Activated T-cell treated with anti-CD3 and anti-CD28 coated beads, Interleukin-2, amount 50 U/mL, for 4 hours (primary cell): ENCODE results near the gene CHD6. TPM values are rescaled to one million over a fixed set of nuclear protein-coding genes. Genes with fewer than 3 reads are reported as not detected.

Experiments used
- ATAC-seq, 2 donors: fragments of 200-7000 bp; cut with Tn5 transposase; one replicate each; pipeline ENCODE4 v1.10.0; 2021
- DNase-seq: peaks from one replicate; pipeline ENCODE4 v3.0.0-alpha.2; 2020
- H3K27me3 Mint-ChIP-seq: one replicate; pipeline ENCODE4 v1.8.0; 2021; ENCODE audit warnings: low read depth, mixed read lengths
- H3K36me3 Mint-ChIP-seq: one replicate; pipeline ENCODE4 v1.8.0; 2022; ENCODE audit warnings: mixed read lengths; ENCODE audit not compliant: insufficient read depth
- H3K4me1 Mint-ChIP-seq: one replicate; pipeline ENCODE4 v1.8.0; 2021; ENCODE audit warnings: low read depth, mixed read lengths
- H3K4me3 Mint-ChIP-seq: one replicate; pipeline ENCODE4 v1.8.0; 2021; ENCODE audit warnings: mild to moderate bottlenecking, moderate library complexity, mixed read lengths
- H3K9me3 Mint-ChIP-seq: one replicate; pipeline ENCODE4 v1.8.0; 2021; ENCODE audit warnings: mixed read lengths
- total RNA-seq, 3 donors: library from RNA; stranded (reverse); gene quantifications; one replicate each; pipeline ENCODE4 v1.2.1, GENCODE V29; 2021

Gene CHD6, protein sequence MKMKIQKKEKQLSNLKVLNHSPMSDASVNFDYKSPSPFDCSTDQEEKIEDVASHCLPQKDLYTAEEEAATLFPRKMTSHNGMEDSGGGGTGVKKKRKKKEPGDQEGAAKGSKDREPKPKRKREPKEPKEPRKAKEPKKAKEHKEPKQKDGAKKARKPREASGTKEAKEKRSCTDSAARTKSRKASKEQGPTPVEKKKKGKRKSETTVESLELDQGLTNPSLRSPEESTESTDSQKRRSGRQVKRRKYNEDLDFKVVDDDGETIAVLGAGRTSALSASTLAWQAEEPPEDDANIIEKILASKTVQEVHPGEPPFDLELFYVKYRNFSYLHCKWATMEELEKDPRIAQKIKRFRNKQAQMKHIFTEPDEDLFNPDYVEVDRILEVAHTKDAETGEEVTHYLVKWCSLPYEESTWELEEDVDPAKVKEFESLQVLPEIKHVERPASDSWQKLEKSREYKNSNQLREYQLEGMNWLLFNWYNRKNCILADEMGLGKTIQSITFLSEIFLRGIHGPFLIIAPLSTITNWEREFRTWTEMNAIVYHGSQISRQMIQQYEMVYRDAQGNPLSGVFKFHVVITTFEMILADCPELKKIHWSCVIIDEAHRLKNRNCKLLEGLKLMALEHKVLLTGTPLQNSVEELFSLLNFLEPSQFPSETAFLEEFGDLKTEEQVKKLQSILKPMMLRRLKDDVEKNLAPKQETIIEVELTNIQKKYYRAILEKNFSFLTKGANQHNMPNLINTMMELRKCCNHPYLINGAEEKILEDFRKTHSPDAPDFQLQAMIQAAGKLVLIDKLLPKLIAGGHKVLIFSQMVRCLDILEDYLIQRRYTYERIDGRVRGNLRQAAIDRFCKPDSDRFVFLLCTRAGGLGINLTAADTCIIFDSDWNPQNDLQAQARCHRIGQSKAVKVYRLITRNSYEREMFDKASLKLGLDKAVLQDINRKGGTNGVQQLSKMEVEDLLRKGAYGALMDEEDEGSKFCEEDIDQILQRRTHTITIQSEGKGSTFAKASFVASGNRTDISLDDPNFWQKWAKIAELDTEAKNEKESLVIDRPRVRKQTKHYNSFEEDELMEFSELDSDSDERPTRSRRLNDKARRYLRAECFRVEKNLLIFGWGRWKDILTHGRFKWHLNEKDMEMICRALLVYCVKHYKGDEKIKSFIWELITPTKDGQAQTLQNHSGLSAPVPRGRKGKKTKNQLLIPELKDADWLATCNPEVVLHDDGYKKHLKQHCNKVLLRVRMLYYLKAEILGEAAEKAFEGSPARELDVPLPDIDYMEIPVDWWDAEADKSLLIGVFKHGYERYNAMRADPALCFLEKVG (N-terminal part only)
- total RNA-seq = 10 to 100 TPM; 13.7 to 15.8 (median 15.5) TPM

DNA sequence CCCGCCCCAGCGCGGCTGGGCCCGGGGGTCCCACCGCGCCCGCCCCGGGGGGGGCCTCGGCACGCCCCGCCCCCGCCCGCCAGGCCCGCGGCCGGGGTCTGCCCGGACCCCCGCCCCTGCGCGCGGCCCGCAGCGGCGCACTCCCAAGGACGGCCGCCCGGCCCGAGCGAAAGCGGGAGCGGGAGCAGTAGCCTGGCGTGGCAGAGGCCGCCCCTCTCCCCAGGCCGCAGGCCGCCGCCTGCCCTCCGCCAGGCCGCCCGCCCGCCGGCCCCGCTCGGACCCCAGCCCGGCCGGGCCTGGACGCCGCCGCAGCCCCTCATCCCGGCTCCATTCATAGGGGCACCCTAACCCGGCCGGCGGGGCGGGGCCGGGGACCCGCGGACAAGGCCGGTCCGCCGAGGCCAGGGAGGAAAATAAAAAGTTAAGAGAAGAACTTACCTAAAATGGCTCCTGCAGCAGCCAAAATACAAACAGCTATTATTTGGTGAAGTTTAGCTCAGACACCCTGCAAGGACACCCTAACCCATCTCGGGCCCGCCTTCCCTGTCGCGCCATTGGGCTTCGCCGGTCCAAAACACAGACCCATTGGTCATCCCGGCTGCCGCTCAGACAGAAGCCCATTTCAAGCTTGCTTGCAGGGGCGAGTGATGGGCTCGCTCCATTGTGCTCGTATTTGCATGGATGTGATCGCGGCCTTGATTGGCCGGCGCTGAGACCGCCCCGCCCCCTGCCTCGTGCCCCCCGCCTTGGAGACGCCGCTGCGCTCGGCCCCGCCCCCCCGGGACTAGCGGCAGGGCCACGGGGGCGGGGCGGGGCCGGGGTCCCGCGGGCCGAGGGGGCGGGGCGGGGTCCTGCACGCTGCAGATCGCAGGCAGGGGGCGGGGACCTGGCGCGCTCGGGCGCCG lies at the start of gene CHD6:
TSS of gene CHD6 (minus strand) at position 476 of the 905 bp plus-strand sequence. CDS start 67,040 bp downstream, outside the sequence.
- Mint-ChIP-seq H3K36me3 (no peaks in the 10 kb centered on the region), H3K9me3 (no peaks in the 10 kb centered on the region), H3K27me3 (no peaks in the 10 kb centered on the region), H3K4me3 (peak within 1 kb of the TSS; percentile 92), H3K4me1 (peaks cover 45% of the 10 kb centered on the region)
- ATAC-seq (peak; percentile 97 to 98), DNase-seq (peak; percentile 98)

DNA sequence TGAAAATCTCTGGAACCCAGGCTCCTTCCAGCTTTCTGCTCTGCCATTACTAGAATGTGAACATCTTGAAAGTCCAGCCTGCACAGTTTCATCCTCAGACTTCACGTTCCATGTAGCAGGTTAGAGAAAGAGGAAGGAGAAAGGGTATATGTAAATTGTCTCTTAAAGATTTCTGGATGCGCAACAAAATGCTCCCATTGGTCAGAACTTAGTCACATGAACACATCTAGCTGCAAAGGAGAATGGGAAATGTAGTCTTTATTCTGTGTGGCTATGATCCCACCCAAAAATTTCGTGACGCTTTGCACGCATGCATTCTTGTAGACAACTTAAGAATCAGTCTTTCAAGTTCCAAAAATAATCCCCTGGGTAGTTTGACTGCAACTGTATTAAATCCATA lies 46.4 kb upstream of the CHD6 start:
- ATAC-seq (no peak), DNase-seq (no peak)
- Mint-ChIP-seq H3K36me3 (no peaks in the 10 kb centered on the region), H3K9me3 (no peaks in the 10 kb centered on the region), H3K4me3 (no peak overlapping the region), H3K27me3 (peaks cover 21% of the 10 kb centered on the region), H3K4me1 (no peaks in the 10 kb centered on the region)

DNA sequence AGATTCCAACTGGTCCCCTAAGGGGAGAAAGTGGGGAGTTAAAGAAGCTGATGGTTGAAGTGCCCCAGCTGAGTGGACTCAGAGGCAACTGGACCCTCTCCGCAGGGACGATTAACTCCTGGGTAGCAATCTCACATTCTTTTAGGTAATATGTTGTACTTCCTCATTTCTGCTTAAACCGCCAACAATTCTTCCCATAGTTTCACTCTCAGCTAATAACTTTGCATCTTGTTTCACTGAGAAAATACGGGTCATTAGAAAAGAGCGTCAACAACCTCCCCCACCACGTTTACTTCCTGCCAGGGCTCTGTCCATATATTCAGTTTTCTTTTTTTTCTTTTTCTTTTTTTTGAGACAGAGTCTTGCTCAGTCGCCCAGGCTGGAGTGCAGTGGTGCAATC lies 39.5 kb upstream of the CHD6 start:
- no peak overlapping the region for H3K4me3 Mint-ChIP-seq
- H3K9me3 Mint-ChIP-seq = no peaks in the 10 kb centered on the region
- peaks cover 1% of the 10 kb centered on the region for H3K4me1 Mint-ChIP-seq
- no peaks in the 10 kb centered on the region for H3K36me3 Mint-ChIP-seq
- no peak for DNase-seq
- H3K27me3 Mint-ChIP-seq = peaks cover 35% of the 10 kb centered on the region
- ATAC-seq = no peak

DNA sequence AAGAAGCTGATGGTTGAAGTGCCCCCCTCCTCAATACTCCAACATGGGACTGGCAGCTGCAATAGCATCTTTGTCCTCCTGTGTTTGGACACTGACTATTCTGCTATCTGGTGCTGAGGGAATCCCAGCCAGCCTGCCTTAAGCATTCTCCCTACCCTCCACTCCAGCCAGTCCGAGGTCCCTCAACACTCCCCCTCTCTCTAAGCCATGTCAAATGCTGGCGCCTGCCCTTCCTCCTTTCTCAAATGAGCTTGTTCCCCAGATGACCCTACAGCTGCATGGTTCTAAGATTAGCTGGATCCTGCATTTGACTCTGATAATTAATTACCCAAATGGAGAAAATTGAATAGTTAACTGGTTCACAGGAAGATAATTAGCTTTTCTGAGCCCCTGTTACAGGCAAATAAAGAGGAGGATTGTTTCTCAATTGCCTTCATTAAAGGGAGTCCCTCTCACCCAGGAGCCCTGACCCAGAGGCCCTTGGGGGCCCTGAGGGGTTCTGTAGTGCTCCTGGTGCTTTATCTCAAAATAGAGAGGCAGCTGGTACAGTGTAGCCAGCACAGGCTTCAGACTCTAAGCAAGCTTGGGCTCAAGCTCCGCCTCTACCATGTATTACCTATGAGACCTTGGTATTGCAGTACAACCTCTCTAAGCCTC lies 37.9 kb upstream of the CHD6 start:
- Mint-ChIP-seq H3K4me1 (peaks cover 1% of the 10 kb centered on the region), H3K4me3 (no peak overlapping the region), H3K36me3 (no peaks in the 10 kb centered on the region), H3K9me3 (no peaks in the 10 kb centered on the region), H3K27me3 (peaks cover 28% of the 10 kb centered on the region)
- no peak for ATAC-seq
- DNase-seq = no peak

DNA sequence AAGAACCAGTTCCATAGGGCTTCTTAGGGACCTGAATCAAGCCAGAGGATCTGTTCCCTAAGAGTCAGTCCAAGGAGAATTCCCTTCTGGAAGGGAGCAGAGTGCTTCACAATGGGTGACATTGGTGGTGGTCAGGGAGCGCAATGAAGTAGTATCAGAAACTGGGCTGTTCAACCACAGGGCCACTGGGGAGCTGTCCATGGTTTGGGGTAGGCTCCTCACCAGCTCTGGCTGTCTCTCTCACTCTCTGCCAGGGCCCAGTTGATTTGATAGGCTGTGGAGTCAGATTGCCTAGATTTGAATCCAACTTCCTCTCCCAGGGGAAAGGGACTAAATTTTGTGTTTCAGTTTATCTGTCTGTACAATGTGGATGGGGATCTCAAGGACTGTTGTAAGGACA lies 36.7 kb upstream of the CHD6 start:
- DNase-seq (no peak), ATAC-seq (no peak)
- Mint-ChIP-seq H3K27me3 (peaks cover 20% of the 10 kb centered on the region), H3K9me3 (no peaks in the 10 kb centered on the region), H3K36me3 (no peaks in the 10 kb centered on the region), H3K4me1 (peaks cover 1% of the 10 kb centered on the region), H3K4me3 (no peak overlapping the region)

DNA sequence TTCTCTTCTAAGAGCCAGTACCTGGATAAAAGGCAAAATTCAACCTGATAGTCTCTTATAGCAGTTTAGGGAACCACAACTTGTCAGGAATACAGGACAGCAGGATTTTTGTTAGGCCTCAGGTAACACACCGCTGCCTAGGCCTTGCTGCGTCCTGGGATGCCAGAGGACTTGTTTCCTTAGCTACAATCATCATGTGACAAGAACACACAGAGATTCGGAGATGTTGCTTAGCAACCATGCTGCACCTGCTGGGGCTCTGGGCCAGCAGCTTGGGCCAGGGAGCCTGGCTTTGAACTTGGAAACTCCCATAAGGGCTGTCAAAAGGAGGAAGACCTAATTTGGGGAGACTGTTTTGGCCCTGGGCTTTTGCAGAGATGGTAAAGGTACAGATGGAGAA lies 36.1 kb upstream of the CHD6 start:
- ATAC-seq = no peak
- Mint-ChIP-seq H3K4me1 (peaks cover 1% of the 10 kb centered on the region), H3K36me3 (no peaks in the 10 kb centered on the region), H3K4me3 (no peak overlapping the region), H3K9me3 (no peaks in the 10 kb centered on the region), H3K27me3 (peaks cover 15% of the 10 kb centered on the region)
- no peak for DNase-seq

DNA sequence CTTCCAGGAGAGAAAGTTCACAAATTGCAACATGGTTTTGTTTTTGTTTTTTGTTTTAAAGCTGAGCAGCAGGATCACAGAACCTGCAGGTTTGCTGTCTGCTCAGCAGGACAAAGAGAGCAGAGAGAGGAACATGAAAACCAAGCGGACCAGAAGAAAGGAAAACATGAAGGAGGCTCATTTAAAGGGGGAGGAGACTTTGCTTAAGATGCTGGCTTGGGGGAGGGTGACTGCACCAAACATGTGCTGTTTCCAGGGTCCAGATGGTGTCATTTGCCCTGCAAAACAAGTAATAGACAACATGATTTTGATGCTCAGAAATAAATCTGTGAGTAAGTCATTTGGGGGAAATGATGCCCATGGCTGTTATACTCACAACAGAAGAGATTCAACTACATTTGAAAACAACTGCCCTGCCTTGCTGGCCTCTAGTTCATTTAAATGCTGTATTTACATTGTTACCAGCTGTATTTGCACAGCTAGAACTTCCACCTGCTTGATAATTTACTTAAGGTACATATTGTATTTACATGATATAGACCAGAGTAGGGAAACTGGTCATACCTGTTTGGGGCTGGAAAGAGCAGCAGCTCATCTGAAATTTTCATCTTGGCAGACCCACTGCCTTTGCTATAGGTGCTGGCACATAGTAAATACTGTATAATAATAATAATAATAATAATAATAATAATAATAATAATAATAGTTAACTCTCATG lies 32.2 kb upstream of the CHD6 start:
- ATAC-seq = no peak
- H3K27me3 Mint-ChIP-seq = peaks cover 8% of the 10 kb centered on the region
- DNase-seq = no peak
- no peaks in the 10 kb centered on the region for H3K9me3 Mint-ChIP-seq
- H3K4me1 Mint-ChIP-seq = no peaks in the 10 kb centered on the region
- H3K4me3 Mint-ChIP-seq = no peak overlapping the region
- H3K36me3 Mint-ChIP-seq = no peaks in the 10 kb centered on the region

DNA sequence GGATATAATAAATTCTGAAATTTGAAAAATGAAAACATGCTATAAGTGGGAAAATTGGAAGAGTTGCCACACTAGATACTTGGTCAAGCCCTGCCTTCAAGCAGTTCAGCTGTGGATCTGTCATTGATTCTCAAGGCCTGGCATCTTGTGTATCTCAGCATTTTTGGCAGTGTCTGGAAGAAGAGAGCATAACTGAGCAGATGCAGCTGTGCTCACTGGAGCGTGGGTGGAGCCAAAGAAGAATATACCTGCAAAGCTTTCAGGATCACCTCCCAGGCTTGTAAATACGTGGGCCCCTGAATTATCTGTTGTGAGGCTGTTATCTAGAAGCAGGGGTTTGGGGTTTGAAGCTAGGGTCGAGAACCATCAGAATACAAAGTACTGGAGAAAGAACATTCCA lies 31.3 kb upstream of the CHD6 start:
- Mint-ChIP-seq H3K9me3 (no peaks in the 10 kb centered on the region), H3K4me3 (no peak overlapping the region), H3K4me1 (no peaks in the 10 kb centered on the region), H3K36me3 (no peaks in the 10 kb centered on the region), H3K27me3 (peaks cover 13% of the 10 kb centered on the region)
- DNase-seq (no peak), ATAC-seq (no peak)

DNA sequence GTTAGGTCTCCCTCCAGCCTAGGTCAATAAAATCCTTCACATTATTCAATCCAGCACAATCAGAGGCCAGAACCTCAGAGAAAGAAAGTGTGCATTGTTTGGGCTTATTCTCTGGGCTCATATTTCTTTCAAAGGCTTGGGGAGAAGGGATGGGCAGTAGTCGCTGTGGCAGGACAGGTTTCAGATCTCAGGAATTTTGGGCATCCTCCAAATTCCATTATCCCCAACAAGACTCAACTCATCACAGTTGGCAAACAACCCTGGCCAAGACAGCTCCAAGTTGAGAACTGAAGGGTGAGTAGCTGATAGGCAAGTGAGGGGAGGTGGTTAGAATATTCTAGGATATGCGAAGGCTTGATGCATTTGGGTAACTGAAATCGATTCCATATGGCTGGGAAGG lies 27.2 kb upstream of the CHD6 start:
- Mint-ChIP-seq H3K27me3 (peaks cover 19% of the 10 kb centered on the region), H3K36me3 (no peaks in the 10 kb centered on the region), H3K4me1 (no peaks in the 10 kb centered on the region), H3K9me3 (no peaks in the 10 kb centered on the region), H3K4me3 (no peak overlapping the region)
- DNase-seq = no peak
- no peak for ATAC-seq

DNA sequence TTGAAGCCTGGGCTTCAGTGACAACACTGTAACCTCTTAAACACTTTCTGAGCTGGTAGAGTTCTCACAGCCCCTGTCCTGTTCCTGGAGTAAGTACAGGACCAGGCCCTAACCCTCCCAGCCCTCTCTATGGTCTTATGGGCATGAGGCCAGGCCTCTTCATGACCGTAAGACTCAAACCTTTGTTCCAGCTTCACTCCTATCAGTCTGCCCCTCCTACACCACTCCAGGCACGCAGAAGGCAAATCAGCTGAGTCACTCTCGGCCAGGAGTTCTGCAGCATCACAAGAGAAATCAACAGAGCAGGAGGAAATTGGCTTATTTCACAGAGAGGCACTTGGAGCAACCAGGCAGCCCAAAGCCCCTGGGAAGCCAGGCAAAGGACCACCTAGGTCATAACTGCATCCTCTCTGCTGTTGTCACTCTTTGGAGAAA lies 25.3 kb upstream of the CHD6 start:
- H3K27me3 Mint-ChIP-seq = peaks cover 22% of the 10 kb centered on the region
- H3K9me3 Mint-ChIP-seq = no peaks in the 10 kb centered on the region
- no peak for DNase-seq

DNA sequence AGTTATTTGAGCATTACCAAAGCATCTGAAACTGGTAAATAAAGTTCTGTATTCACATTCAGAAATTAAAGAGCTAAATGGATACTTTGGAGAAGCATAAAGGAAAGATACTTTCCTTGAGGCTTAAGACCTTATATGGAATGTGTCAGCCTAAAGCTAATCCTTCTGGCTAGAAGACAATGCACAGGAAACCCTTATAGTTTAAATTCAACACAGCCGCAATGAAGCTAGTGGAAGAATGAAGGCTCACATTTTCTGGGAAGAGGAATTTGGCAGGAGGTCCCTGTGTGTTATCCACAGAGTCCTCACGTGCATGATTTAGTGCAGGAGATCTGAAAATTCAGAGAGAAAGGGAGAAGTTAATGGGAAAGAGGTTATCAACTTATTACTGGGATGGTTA lies 21.5 kb upstream of the CHD6 start:
- DNase-seq (no peak), ATAC-seq (no peak)
- Mint-ChIP-seq H3K9me3 (no peaks in the 10 kb centered on the region), H3K4me3 (no peak overlapping the region), H3K27me3 (peaks cover 12% of the 10 kb centered on the region), H3K4me1 (no peaks in the 10 kb centered on the region), H3K36me3 (no peaks in the 10 kb centered on the region)

More for the DNA sequence above, 25.3 kb upstream of the CHD6 start:
- Mint-ChIP-seq H3K4me1 (no peaks in the 10 kb centered on the region), H3K4me3 (no peak overlapping the region), H3K36me3 (no peaks in the 10 kb centered on the region)
- ATAC-seq = no peak

DNA sequence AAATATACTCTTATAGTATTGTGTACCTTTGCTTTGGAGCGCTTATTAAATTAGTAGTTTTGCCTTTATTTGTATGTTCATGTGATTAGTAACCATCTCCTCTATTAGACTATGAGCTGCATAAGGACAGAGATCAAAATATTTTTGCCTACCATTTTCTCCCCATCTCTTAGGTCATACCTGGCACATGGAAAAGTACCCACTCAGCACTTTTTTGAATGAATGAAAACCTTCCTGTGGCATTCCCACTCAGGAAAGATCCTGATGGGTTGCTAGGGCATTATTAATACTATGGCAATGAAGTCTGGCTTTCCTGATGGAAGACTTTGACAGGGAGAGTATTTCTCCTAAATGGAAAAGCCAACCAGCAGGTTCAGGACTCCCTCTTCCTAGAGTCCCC lies 20.3 kb upstream of the CHD6 start:
- Mint-ChIP-seq H3K4me3 (no peak overlapping the region), H3K4me1 (no peaks in the 10 kb centered on the region), H3K9me3 (no peaks in the 10 kb centered on the region), H3K27me3 (peaks cover 6% of the 10 kb centered on the region), H3K36me3 (no peaks in the 10 kb centered on the region)
- ATAC-seq (no peak), DNase-seq (no peak)
